CD4-positive, alpha-beta T cell treated with Interleukin-2 at 100 ng/mL for 4 hours (primary cell): ENCODE data around the gene ABTB2.
"Not testable (repeated sequence)": the region's sequence is repeated elsewhere in the genome, so short reads cannot be mapped to it uniquely, and the experiment has no call there.

ENCODE experiments used
- DNase-seq: peaks from one replicate; pipeline ENCODE4 v3.0.0-alpha.2; 2020; ENCODE audit warnings: low spot score

The ABTB2 gene

GRCh38 chr11:34262531-34263081, 95.2 kb downstream of the ABTB2 start:
- no peak for DNase-seq

DNA sequence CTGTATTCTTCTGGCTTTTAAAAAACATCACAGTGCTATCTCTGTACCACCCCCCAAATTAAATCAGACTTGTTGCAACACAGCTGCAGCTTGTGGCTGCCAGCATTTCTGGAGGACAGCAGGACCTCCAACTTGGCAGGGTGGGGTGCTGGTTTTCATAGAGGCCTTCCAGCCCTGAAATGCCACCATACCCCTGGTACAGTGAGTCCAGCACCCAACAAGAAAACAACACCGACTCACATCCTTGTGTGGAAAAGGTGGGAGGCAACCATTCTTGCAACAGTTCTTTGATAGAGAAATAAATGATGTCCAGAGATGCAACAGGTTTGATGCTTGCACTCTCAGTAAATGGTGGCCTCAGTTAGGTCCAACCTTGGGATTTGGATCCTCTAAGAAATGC, 96.0 kb downstream of the ABTB2 start:
- no peak for DNase-seq

GRCh38 chr11:34261095-34261494, 96.7 kb downstream of the ABTB2 start:
- no peak for DNase-seq

GRCh38 chr11:34260072-34260575, 97.7 kb downstream of the ABTB2 start:
- DNase-seq = no peak

DNA sequence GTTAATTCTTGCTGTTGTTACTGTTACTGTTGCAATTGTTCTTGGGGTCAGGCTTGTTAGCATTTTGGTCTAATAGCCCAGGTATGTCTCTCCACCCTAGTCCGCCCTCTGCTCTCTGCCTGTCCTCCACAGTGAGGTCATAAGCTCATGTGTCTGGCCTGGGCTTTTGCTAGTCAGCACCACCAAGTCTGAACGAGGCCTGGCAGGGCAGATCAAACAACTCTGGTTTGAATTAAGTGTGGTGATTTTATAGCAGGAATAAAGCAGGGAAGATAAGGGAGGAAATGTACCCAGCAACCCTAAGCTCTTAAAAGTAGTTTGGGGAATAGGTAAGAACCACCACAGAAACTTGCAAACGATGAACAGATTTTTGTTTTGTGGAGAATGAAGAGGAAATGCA, 98.7 kb downstream of the ABTB2 start:
- no peak for DNase-seq

DNA sequence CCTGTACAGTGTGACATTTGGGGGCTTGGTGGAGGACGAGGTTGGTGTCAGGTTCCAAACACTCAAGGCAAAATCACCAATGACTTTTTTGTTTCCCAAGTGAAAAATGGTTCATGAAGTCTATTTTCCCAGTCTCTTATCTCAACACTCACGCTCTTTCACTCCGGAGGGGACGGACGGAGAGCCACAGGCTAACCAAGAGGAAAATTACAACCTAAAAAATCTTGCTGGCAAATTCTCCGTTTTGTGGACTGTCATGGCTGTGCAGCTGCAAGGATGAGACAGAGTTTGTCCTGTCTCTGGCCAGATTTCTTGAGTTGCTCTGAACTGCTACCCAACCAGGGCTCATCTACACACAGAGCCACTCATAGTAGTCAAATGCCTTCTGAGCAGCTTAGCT, 101.2 kb downstream of the ABTB2 start:
- no peak for DNase-seq

GRCh38 chr11:34256150-34256549, 101.7 kb downstream of the ABTB2 start:
- no peak for DNase-seq

DNA sequence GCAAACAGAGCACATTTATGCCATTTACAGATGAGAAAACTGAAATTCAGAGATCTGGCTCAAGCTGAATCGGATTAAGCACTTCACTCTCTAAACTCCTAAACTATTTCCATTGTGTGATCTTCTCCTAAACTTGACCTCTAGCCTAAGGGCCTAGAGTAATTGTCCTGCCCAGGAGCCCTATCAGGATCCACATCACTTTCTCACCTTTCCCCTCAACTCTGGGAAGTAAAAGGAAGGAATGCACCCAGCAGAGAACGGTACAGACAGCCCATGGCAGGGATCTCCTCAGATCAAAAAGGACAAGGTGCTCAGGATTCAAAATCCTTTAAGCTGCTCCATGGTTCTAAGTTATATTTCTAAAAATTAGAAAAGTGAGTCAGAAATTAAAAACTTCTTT, 102.7 kb downstream of the ABTB2 start:
- no peak for DNase-seq

DNA sequence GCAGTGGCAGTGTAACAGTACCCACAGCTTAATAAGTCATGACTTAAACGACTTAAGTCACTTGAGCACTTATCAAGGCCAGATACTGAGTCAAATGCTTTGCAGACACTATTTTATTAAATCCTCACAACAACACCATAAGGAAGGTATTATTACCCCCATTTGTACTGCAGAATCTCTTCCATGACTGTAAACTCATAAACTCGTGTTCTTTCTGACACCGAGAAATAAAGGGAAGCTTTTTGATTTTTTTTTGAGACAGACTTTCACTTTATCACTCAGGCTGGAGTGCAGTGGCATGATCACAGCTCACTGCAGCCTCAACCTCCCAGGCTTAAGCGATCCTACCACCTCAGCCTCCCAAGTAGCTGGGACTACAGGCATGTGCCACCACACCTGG, 103.8 kb downstream of the ABTB2 start:
- DNase-seq = no peak

DNA sequence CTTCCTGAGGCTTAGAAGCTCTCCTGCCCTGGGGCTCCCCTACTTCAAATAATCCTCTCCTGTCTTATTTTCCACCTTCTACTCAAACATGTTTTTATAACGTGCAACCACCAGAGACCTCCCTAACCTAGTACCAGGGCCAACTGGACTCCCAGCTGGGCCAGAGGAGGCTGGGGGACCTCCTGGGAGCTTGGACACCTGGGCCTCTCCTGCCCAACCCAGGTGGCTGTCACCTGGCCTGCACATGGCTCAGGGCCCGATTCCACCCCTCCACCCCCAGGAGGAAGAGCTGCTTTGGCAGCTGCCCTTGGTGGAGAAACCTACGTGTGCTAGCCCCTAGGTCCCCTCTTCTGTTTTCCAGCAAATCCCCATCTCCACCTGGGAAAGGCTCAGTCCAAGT, 105.2 kb downstream of the ABTB2 start:
- DNase-seq = no peak

DNA sequence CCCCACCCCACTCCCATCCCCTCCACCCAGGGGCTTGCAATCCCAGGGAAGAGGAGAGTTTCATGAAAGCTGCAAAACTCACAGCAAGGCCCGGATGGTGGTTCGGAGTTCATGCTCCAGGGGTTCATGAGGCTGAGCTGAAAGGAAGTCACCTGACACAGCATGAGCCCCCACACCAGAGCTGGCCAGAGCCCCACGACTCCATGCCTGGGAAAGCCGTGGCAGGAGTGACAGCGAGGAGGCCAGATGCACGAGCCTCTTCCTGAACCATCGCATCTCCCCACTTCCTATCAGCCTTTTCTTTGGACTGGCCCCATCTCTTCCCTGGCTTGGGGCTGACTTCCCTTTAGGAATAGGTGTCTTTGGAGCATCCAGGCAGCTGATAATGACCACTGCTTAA, 105.8 kb downstream of the ABTB2 start:
- no peak for DNase-seq

DNA sequence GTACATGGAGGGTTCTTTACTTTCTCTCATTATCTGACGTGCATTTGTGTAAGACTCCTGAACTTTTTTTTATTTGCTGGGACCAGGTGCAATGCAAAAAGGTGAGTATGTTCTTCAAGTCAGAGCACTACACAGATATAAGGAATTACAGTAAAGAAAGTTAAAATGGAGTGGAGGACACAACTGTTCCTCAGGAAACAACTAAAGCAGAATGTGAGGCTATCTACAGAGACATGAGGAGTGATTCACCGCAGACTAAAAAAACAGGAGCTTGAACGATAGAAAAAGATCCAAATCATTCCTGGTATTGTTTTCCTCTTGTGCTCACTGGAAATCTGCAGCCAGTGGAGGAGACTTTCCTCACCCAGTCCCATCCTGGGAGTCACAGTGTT, 106.2 kb downstream of the ABTB2 start:
- DNase-seq = no peak

GRCh38 chr11:34250732-34251588, 106.8 kb downstream of the ABTB2 start:
- peak; percentile 84 for DNase-seq

- DNase-seq = no peak
Measured at GRCh38 chr11:34250211-34250610, 107.6 kb downstream of the ABTB2 start.

DNA sequence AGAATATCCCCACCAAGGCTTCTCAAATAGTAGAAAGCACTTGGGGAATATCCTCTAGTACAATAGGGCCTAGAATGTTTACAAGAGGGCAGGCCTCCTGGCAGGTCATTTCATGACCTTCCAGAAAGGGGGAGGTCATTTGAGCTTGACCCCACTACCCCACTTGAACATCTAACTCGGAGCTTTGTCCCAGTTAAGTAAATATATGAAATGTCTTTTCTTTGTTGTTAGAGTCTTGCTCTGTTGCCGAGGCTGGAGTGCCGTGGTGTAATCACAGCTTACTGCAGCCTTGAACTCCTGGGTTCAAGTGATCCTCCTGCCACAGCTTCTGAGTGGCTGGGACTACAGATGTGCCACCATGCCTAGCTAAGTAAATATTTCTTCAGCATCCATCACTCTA, 108.4 kb downstream of the ABTB2 start:
- DNase-seq = no peak

DNA sequence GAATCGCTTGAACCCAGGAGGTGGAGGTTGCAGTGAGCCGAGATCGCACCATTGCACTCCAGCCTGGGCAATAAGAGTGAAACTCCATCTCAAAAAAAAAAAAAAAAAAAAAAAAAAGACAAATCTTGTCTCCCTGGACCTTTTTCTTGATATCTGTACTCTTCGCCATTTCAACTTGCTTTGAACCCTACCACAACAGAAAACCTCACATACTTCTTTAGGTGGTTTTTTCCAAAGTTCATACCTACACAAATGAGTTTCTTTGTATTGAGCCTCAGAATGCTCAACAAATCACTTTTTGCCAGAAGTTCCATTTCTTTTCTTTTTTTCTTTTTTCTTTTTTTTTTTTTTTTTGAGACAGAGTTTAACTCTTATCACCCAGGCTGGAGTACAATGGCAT, 111.3 kb downstream of the ABTB2 start:
- DNase-seq = not testable (repeated sequence)

- DNase-seq = no peak
Measured at GRCh38 chr11:34245041-34245440, 112.8 kb downstream of the ABTB2 start.

DNA sequence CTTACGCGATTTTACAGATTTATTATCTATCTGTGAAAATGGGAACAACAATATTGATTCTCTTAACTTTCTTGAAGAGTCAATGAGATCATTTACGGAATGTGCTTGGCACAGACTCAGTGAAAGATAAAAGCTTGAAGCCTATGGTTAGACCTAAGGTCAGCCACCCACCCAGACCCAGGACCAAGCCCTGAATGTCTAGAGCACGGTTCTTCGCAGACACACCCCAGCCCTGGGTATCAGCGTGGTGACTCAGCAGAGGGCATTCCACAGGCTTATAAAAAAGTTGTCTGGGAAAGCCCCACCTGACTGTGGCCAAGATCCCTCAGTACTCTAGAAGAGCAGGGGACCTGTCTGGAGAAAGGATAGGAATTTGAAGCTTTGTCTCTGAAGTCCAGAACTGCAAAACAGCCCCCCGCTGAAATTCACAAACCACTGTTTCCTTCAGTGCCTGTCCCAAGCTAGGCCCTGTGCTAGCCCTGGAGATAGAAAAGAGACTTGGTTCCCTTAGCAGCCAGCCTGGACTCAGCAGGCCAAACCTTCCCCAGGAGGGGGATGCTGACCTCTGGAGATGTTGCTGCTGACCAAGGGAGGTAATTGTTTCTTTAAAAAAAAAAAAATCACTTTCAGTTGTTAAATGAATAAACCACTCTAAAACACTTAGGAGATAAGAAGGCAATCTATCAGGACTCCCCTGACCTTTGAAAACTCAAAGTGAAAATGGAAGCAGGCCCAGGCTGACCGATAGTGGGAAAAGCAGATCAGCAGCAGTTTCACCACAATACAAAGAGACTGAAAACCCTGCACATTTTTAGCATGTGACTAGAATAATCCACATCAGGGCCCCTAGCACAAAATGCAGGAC, 114.0 kb downstream of the ABTB2 start:
- DNase-seq = no peak

- DNase-seq = no peak
Measured at GRCh38 chr11:34242037-34242625, 115.7 kb downstream of the ABTB2 start.

- DNase-seq = no peak
Measured at GRCh38 chr11:34240150-34240494, 117.7 kb downstream of the ABTB2 start.

DNA sequence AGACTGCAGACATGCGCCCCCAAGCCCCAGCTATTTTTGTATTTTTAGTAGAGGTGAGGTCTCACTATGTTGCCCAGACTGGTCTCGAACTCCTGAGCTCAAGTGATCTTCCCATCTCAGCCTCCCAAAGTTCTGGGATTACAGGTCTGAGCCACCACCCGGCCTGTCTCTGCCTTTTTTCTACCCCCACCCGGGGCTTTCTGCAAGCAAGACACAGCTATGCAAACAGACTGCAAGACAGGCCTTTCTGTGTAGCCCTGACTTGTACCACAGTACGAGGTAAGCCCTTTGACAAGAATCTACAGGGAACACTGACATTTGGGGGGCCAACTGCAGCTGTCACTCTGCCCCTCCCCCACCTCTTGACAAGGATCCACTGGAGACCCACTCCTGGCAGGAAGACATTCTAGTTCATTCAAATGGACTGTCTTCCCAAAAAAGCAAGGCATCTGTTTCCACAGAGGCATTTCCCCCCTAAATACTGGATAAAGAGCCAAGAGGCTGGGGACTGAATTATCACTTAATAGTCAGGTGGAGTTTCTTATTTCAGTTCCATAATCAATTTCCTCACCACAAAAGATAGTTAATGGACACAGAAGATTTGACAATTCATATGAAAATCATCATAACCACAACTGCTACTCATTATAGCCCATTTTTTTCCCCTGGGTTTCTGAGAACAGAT, 118.2 kb downstream of the ABTB2 start:
- DNase-seq = no peak

- no peak for DNase-seq
Measured at GRCh38 chr11:34238966-34239365, 118.8 kb downstream of the ABTB2 start.
